ENCODE results near the gene SCIN.

DNA sequence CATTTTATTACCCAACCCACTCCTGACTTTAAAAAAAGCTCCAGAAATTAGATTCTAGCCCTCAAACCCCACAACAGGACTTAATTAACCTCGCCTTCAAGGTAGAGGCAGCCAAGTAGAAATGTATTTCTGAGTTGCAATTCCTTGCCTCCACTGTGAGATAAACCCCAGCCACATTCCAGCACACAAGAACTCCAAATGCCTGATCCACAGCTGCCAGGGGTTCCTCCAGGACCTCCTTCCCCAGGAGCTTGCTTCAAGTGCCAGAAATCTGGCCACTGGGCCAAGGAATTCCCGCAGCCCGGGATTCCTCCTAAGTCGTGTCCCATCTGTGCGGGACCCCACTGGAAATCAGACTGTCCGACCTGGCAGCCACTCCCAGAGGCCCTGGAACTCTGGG is 91.1 kb downstream of the SCIN start:
- TF ChIP-seq, protein P1, sequence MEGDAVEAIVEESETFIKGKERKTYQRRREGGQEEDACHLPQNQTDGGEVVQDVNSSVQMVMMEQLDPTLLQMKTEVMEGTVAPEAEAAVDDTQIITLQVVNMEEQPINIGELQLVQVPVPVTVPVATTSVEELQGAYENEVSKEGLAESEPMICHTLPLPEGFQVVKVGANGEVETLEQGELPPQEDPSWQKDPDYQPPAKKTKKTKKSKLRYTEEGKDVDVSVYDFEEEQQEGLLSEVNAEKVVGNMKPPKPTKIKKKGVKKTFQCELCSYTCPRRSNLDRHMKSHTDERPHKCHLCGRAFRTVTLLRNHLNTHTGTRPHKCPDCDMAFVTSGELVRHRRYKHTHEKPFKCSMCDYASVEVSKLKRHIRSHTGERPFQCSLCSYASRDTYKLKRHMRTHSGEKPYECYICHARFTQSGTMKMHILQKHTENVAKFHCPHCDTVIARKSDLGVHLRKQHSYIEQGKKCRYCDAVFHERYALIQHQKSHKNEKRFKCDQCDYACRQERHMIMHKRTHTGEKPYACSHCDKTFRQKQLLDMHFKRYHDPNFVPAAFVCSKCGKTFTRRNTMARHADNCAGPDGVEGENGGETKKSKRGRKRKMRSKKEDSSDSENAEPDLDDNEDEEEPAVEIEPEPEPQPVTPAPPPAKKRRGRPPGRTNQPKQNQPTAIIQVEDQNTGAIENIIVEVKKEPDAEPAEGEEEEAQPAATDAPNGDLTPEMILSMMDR (IDR thresholded peaks at IDR 0.05) = no peak
- TF ChIP-seq POLR2AphosphoS5 (IDR thresholded peaks at IDR 0.05) (no peak), POLR2A (IDR thresholded peaks at IDR 0.05) (no peak)
